Measurements from ENCODE around the gene STAB2.

Gene STAB2

GRCh38 chr12:103583008-103583407 lies 4.1 kb upstream of the STAB2 start:
- DNase-seq, result no peak

GRCh38 chr12:103586132-103586531 lies 941 bp upstream of the STAB2 start:
- DNase-seq, result no peak

GRCh38 chr12:103588680-103589079 lies 1.6 kb downstream of the STAB2 start:
- no peak for DNase-seq

- no peak for DNase-seq
These were observed 2.4 kb downstream of the STAB2 start for GRCh38 chr12:103589517-103589916.

GRCh38 chr12:103590271-103590670 lies 3.2 kb downstream of the STAB2 start:
- DNase-seq, result no peak

- no peak for DNase-seq
These were observed 9.9 kb downstream of the STAB2 start for GRCh38 chr12:103596981-103597380.

GRCh38 chr12:103599274-103599673 lies 12.2 kb downstream of the STAB2 start:
- no peak for DNase-seq

GRCh38 chr12:103600967-103601728 lies 14.1 kb downstream of the STAB2 start:
- no peak for DNase-seq

GRCh38 chr12:103620395-103620794 lies 33.3 kb downstream of the STAB2 start:
- DNase-seq, result no peak

- DNase-seq, result no peak
These were observed 36.6 kb downstream of the STAB2 start for GRCh38 chr12:103623716-103624115.

GRCh38 chr12:103626498-103626897 lies 39.4 kb downstream of the STAB2 start:
- DNase-seq, result no peak

GRCh38 chr12:103627189-103627855 lies 40.2 kb downstream of the STAB2 start:
- no peak for DNase-seq

- DNase-seq, result peak; percentile 31
These were observed 45.6 kb downstream of the STAB2 start for GRCh38 chr12:103632554-103633216.

- DNase-seq, result no peak
These were observed 47.7 kb downstream of the STAB2 start for GRCh38 chr12:103634732-103635131.

GRCh38 chr12:103635419-103635818 lies 48.3 kb downstream of the STAB2 start:
- no peak for DNase-seq

GRCh38 chr12:103637021-103637420 lies 49.9 kb downstream of the STAB2 start:
- no peak for DNase-seq

- no peak for DNase-seq
These were observed 50.4 kb downstream of the STAB2 start for GRCh38 chr12:103637429-103637828.

- DNase-seq, result no peak
These were observed 52.9 kb downstream of the STAB2 start for GRCh38 chr12:103639983-103640382.

GRCh38 chr12:103640410-103640809 lies 53.3 kb downstream of the STAB2 start:
- no peak for DNase-seq

- DNase-seq, result no peak
These were observed 53.8 kb downstream of the STAB2 start for GRCh38 chr12:103640831-103641230.

- DNase-seq, result no peak
These were observed 55.3 kb downstream of the STAB2 start for GRCh38 chr12:103642240-103642864.

- no peak for DNase-seq
These were observed 58.1 kb downstream of the STAB2 start for GRCh38 chr12:103645202-103645601.

- DNase-seq, result no peak
These were observed 60.2 kb downstream of the STAB2 start for GRCh38 chr12:103647267-103647666.

GRCh38 chr12:103652808-103653207 lies 65.7 kb downstream of the STAB2 start:
- no peak for DNase-seq

Data from NCI-H2171 (cell line).